GM19099 (cell line): ENCODE data around the gene CYB5R3.

Experiments used
- POLR2A ChIP-seq: IDR thresholded peaks from 3 replicates; pipeline ENCODE4 v1.6.1; 2011; ENCODE audit warnings: low read depth; ENCODE audit not compliant: insufficient read length; ENCODE audit errors: extremely low read depth

Gene CYB5R3

GRCh38 chr22:42641801-42642413 lies 7.3 kb downstream of the CYB5R3 start:
- TF ChIP-seq POLR2A, result no peak

GRCh38 chr22:42639541-42640241 lies 9.5 kb downstream of the CYB5R3 start:
- TF ChIP-seq POLR2A, result no peak

GRCh38 chr22:42637555-42637954 lies 11.6 kb downstream of the CYB5R3 start:
- no peak for TF ChIP-seq POLR2A

GRCh38 chr22:42636506-42636905 lies 12.7 kb downstream of the CYB5R3 start:
- TF ChIP-seq POLR2A, result no peak

GRCh38 chr22:42635531-42635930 lies 13.7 kb downstream of the CYB5R3 start:
- TF ChIP-seq POLR2A, result no peak

- TF ChIP-seq POLR2A, result no peak
Observed at GRCh38 chr22:42633013-42633412, 16.2 kb downstream of the CYB5R3 start.

GRCh38 chr22:42632096-42632495 lies 17.1 kb downstream of the CYB5R3 start:
- TF ChIP-seq POLR2A, result no peak

- no peak for TF ChIP-seq POLR2A
Observed at GRCh38 chr22:42630901-42631602, 18.1 kb downstream of the CYB5R3 start.

GRCh38 chr22:42630211-42630610 lies 19.0 kb downstream of the CYB5R3 start:
- TF ChIP-seq POLR2A, result no peak

- TF ChIP-seq POLR2A, result no peak
Observed at GRCh38 chr22:42627981-42628380, 21.2 kb downstream of the CYB5R3 start.

GRCh38 chr22:42626951-42627625 lies 22.1 kb downstream of the CYB5R3 start:
- no peak for TF ChIP-seq POLR2A

- no peak for TF ChIP-seq POLR2A
Observed at GRCh38 chr22:42626431-42626830, 22.8 kb downstream of the CYB5R3 start.

- TF ChIP-seq POLR2A, result no peak
Observed at GRCh38 chr22:42625416-42625815, 23.8 kb downstream of the CYB5R3 start.

GRCh38 chr22:42624551-42625106 lies 24.6 kb downstream of the CYB5R3 start:
- no peak for TF ChIP-seq POLR2A
